Left hindlimb (tissue), 1 donor: Measurements from ENCODE around the gene PSAP.
A peak's percentile ranks its signal among the peaks of the same experiment; 100 is the strongest.

Experiments
- DNase-seq: peaks from one replicate; pipeline ENCODE4 v3.0.0-alpha.2; 2018

PSAP gene

DNA sequence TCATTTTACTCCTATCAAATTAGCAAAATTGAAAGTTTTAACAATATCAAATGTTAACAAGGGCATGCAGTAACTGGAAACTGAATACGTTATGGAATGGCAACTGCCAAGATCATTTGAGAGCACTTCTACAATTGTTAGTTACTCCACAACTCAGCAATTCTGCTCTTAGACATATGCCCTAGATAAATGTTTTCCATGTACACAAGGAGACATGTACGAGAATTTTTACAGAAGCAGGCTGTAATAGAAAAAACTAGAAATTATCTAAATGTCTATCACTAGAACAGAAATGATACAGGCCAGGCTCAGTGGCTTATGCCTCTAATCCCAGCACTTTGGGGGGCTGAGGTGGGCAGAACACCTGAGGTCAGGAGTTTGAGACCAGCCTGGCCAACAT is 7.0 kb downstream of the PSAP start:
- no peak for DNase-seq

DNA sequence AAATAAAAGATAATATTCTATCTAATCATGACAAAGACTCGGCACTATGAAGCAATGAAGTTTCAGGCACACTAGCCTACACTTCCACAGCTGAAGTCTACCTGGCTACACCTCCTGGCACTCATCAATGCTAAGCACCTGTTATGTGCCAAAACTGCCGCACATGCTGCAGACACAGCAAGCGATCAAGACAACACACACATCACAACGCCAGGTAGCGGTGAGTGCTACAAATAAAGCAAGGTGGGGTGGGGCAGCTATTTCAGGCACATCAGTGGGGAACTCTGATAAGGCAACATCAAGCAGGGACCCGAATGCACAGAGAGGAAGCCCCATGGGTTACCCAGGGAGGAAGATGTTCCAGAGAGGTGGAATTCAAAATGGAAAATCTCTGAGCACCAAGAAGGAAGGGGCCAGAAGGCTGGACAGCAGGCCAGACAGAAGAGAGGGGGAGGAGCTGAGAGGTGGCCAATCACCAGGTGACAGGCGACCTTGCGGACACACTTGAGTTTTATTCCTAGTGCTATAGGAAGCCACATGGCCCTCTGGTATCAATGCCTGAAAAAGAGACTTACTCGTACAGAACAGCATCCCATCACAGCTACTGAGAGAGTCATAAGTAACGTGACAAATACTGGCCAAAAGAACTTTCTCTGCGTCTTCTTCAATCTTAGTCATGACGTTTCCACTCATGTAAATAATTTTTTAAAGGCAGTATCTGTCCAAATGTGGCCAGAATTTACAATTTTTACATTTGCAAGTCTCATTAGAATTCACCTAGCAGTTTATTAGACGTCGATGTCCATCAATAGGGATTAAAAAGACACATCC is 8.0 kb downstream of the PSAP start:
- DNase-seq: no peak

DNA sequence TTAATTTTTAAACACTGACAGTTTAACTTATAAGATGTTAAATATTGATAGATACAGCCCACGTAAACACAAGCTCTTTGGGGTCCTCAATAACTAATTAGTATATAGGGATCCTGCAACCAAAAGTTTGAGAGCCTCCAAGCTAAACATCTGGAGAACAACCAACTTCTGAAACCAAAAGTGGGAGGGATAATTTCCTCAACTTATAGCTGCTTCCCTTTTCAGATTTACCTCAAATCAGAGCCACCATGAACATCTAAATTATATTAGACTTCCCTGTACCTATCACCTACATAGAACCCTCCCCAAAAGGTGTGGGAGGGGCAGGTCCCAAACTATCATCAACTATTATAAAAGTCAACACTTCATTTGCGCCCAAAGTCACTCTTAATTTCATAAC is 8.6 kb downstream of the PSAP start:
- DNase-seq: no peak

DNA sequence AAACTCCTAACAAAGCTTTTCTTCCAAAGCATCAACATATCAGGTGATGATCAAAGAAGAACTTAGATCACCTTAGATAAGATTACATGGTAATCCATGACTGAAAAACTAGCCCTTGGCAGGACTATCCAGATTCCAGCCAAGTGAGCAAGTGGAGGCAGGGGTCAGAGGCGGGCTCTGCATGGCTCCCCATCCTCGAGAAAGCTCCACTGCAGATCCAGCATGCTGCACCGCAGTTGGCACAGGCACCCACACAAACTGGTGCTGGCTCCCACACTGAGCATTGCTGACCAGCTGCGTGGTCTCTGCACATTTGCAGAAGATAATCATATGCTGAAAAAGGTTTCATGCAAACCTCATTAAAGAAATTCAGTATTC is 10.1 kb downstream of the PSAP start:
- no peak for DNase-seq

DNA sequence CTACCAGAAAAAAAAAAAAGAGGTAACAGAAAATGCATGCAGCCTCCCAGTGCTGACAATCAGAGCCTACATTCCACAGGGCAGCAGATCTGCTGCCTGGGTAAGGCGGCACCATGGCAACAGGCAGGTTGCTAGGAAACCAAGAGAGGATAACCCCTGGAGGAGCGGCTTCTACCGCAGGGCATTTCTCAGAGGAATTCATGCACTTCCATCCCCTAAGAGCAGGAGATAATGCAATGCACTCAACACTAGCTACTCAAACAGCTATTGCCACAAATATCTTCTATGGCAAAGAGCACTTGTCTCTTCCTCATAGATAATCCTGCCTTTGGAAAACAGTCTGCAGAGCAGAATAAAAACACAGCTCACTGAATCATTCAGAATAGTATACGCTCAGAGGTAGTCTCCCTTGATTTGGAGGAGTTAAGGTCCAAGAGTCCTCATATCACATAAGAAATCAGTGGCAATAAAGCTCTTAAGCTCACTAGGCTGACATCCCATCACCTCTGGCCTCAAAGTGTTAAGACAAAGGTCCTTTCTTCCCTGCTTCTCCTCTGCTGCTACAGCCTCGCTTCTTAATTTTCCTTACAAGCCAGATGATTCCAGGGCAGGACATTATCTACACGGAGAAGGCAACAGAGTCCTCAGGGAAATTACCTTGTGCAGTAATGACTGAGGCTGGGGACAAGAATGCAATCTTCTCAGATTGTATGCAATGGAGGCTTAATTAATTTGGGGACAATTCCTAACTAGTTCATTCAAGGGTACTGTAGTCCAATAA is 10.7 kb downstream of the PSAP start:
- peak; percentile 76 for DNase-seq

DNA sequence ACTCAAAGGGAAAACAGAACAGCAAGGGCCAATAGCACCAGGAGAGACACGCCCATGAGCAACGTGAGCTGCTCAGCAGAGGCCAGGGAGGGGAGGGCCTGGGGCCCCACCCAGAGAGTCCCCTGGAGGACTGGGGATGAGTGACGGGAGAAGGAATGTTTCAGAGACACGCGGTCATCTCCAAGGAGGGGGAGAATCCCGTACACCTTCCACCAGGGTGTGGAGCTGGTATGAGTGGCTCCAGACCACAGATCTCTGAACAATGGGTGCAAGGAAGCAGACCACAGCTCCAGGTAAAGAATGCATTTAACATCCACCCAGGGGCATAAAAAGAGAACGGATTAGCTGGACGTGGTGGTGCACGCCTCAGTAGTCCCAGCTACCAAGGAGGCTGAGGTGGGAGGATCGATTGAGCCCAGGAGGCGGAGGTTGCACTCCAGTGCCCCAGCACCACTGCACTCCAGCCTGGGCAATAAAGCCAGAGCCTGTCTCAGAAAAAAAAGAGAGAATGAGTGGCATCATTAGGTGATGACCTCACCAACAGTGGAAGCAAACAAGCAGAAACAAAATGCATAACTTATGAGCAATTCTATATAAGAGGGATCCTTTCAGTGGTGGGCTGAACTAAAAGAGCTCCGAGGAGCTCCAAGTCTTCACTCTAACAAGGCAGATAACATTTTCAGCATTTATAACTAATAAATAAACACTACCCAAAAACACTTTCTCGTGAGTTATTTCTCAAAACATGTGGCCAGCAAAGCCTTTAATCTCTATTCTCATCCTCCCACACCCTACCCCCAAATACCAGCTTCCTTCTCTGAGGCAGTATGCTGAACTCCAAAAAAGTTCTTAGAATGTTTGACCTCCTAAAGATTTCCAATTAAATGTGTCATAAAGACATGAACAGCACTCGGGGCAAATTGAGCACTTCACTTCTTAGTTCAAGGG is 12.5 kb downstream of the PSAP start:
- DNase-seq: no peak

DNA sequence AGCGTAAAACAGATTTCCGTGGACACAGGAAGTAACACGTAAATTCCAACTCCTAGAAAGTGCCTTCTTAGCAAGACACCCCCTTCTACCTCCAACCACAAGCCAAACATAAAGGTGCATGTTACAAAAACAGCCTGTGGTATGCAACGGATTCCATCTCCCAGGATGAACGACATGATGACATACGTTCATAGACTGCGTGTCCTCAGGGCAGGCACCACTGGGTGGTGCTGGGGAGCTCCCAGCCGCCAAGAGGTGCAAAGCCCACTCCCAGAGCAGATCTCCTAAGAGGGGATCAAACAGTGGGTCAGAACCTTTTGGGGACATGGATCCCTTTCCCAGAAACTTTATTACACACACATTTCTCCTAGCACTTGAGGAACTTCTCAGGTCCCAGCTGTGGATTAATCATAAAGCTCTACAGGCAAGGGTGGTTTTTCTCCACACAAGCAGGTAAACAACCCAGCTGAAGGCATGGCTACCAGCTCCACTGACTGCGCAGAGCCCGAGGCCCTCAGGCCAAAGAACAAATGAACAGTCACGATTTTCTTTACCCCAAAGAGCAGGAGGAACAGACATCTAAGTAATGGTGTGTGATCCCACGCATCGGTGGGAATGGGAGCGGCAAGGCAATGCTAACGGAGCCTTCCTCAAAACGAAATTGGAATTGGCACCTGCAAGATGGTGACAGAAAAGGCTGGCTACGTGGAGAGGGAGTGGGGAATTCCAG is 13.8 kb downstream of the PSAP start:
- DNase-seq: no peak

DNA sequence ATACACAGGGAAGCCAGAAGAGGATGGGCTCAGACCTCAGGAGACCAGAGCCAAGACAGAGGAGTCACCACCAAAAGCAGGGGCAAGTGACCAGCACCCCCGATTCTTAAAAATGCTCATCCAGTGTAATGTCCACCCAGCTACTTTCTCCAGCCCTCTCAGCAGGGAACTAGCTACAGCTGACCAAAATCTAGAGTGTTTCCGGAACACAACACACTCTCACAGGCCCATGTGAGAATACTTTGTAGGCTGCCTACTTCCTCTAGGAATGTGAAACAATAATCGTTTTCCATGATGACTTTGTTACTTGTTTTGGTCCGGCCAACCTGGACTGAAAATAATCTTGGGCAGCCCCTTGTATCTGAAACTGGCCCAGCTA is 14.5 kb downstream of the PSAP start:
- no peak for DNase-seq

DNA sequence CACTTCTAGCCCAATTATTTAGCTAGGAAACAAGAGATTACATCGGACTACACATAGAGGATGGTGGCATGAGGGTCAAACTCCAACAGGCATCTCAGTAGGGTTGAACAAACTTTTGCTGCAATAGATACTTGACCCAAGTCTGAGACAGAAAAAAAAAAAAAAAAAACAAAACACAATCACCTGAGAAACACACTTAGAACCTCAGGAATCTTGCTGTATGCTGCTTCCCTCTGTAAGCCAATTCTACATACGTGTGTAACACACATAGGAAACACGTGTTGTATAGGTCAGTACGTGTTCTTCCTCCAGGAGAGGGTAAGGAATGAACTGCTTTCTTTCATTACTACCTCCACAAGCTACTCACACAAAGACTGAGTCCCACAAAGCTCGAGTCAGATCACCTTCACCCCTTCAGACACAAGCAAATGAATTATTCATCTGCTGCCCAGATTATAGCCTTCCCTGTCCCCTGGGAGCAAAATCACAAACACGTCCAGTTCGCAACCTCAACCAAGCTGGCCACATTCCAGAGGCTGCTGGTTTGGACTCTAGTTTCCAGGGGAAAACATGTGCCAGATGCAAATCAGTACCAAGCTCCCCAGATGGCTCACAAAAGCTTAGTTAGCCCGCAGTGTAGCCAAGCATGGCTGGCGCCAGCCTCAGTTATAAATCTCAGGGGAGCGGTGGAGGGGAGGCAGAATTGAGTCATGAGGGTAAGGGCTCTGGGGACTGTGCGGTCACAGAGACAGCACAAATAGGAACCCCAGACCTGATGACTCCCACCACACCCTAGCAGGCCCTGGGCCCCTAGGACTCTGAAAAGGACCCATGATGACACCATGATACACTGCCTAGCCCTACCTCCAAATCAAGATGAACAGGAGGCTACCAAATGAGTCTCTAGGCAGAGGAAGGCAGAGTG is 15.1 kb downstream of the PSAP start:
- peak; percentile 72 for DNase-seq

DNA sequence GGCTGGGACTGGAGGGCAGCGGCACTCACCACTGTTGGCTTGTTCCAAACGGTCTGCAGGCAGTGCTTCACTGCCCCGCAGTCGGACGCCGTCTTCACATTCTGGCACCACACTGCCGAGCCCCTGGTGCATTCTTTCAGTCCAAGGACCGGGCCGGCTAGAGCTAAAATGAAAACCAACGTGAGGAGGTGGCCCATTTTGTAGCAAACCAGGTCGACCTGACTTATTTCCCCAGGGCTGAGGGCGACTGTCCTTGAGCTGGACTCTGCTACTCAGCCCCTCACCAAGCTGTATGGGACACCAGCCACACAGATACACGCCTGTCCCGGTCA is 16.7 kb downstream of the PSAP start:
- no peak for DNase-seq

DNA sequence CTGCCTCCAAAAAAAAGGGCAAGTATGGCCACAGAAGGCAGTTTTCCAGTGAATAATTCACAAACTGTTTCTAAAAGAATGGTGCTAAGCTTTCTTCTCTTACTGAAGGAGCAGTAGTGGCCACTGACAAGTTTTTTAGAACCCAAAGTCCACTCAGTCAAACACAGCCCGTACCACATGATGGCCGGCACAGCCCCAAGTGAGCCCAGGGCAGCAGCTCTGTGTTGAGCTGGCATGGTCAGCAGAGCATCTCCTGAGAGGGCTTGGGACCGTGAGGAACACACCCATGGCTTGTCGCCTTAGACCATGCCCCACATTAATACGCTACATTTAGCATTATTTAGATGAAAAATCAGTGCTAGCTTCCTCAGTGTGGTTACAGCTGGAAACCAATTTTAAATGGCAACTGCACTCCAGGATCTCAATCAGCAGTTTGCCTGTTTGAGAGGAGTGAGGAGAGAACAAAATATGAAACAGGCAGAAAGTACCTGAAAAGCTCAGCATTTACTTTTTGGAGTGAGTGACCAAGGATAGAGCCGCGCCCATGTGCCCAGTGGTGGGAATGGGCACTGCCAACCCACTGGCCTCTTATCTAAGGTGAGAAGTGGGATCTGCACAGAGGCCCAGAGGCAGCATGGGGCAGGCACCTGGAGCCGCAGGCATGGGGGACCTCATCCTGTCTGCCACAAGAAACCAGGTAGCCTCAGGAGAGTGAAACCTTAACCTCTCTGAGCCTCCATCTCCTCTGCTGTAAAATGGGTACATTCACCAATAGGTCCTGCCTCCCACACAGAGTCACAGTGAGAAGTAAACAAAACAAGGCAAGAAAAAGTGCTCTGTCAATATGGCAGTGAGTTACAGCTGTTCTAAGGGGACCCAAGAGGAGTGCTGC is 17.4 kb downstream of the PSAP start:
- no peak for DNase-seq

DNA sequence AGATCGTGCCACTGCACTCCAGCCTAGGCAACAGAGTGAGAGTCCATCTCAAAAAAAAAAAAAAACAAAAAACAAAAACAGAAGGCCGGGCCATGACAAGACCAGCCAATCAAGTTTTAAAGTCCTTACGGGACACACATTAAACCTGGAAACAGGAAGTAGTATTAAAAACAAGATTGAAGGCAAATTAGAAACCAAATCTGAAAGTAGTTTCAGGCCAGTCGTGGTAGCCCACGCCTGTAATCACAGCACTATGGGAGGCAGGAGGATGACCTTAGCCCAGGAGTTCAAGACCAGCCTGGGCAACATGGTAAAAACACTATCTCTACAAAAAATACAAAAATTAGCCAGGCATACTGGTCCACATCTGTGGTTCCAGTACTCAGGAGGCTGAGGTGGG is 18.1 kb downstream of the PSAP start:
- no peak for DNase-seq

DNA sequence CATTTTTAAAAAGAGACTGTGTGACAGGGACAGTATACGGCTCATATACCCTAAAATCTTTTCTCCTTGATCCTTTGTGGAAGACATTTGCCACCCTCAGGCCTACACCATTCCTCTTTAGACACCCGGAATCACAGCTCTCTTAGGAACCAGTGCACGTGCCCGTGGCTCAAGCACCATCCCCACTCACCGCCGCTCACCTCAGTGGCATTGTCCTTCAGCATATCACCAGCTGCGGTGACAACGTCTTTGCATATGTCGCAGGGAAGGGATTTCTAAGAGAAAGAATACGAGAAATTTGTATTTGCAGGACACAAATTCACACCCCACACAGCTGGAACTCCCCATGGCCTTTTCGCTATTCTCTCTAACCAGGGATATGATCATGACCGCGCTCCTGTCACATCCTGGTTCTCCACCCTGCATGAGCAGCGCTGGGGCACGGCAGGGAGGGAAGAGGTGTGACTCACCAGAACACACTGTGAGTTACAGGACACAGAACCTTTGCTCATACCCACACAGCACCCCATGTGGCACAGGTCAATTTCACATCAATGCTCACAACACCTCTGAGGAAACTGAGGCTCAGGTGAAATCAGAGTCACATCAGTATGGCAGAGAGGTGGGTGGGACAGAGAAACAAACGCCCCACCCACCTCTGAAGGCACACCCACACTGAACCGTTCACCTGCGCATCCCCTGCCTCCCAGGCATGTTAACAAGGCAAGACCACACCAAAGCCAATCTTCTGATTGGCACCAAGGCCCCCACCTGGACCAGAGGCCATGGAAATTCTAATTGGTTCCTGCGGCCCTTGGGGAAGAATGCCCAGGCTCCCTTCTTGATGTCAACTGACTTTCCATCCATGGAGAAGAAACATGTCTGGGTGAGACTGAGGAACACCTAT is 19.2 kb downstream of the PSAP start:
- no peak for DNase-seq

DNA sequence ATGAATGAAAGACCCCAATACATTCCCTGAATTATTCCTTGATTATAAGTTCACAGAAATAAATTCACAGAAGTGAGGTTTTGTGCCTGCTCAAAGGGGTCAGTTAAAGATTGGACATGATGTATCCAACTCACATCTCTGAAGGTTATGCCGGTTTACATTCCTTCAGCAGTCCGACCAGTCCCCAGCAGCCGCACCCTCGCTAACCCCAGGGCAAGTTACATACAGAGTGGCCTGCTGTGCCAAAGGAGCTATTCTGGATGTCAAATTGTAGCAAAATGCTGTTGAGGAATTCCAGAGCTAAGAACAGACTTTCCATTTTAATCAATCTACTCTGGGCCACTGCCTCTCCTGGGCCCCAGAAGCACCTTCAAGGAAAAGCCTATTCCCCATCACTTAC is 20.3 kb downstream of the PSAP start:
- DNase-seq: no peak

DNA sequence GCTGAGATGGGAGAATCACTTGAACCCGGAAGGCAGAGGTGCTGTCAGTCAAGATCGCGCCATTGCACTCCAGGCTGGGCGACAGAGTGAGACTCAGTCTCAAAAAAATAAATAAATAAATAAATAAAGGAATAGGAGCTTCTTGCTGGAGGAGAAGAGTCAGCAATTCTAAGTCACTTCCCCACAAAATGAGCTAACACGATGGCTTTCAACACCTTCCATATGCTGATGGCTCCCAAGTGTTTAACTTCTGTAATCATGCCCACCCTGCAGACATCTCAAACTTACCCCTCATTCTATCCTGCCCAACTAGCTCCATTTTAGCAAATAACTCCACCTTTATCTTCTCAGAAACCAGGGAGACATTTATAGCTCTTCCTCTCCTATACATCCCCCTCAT is 21.2 kb downstream of the PSAP start:
- DNase-seq: no peak

DNA sequence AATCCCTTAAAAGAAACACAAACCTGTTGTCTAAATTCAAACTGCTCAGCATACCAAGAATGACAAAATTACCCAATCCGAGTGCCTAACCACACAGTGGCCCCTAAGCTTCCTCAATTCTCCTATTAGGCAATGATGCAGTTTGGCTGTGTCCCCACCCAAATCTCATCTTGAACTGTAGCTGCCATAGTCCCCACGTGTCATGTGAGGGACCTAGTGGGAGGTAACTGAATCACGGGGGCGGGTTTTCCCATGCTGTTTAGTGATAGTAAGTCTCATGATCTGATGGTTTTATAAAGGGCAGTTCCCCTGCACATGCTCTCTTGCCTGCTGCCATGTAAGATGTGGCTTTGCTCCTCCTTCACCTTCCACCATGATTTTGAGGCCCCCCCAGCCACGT is 21.9 kb downstream of the PSAP start:
- no peak for DNase-seq

DNA sequence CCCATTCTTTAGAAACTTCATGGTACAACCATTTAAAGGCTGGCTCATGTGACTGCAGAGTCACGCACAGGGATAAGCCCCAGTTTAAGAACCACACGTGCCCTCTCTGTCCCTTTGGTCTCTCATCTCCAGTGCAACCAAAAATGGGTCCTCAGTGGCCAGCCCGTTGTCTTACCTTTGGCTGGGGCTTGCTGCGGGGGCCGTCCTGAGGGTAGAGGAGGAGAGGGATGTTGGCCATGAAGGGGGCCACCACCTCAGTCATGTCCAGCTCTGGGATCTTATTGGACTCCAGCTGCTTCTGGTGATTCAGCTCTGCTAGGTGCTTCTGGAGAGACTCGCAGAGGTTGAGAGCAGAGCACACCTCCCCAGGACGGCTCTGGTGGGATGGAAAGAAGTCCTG is 22.3 kb downstream of the PSAP start:
- DNase-seq: no peak

DNA sequence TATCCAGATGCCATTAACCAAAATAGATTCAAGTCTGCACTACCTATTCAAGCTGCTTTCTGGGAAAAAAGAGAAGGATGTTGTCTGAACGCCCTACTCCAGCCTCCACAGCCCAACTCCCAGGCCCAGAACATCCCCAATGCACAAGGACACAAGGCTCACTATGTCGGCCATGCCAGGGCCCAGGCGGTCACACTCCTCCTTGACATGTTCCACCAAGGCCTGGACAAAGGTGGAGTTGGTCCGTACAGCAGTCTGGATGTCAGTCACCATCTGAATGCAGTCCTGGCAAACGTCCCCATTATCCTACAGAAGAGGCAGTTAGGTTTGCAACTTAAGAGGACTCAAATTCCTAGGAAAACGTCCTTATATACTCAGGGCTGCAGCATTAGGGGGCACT is 23.2 kb downstream of the PSAP start:
- no peak for DNase-seq

DNA sequence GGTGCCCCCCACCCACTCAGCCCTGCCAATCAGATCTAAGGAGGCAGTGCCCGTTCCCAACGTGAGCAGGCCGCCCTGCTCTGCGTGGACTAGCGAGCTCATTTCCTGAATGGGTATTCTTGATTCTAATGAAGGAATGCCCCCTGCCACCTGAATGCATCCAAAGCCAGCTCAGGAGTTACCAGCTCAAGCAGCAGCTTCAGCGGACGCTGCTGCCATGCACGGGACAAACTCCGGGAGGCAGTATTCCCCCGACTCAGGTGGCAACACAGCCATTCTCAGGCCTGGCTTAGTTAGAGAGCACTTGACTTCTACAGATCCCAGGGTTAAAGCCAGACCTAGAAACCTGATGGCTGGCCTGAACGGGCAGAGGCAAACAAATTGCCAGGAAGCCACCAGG is 25.8 kb downstream of the PSAP start:
- no peak for DNase-seq

DNA sequence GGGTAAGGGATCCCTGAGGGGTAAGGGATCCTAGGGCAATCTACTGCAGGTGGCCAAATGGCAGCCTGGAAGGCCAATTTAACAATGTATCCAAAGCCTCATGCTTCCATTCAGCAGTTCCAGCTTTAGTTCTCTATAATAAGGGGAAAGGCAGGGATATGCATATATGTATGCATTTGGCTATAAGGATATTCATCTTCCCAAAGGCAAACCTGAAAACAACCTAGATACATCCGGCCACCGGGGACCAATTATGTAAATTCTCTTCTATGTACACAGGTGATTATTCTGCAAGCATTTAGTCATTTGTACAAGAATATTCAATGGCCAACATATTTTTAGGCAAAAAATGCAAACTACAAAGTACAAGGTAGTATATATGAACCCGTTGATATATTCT is 26.7 kb downstream of the PSAP start:
- no peak for DNase-seq
